Measurements from ENCODE around the gene KCNJ15.
"Not testable (repeated sequence)": the region's sequence is repeated elsewhere in the genome, so short reads cannot be mapped to it uniquely, and the experiment has no call there.

The KCNJ15 gene

DNA sequence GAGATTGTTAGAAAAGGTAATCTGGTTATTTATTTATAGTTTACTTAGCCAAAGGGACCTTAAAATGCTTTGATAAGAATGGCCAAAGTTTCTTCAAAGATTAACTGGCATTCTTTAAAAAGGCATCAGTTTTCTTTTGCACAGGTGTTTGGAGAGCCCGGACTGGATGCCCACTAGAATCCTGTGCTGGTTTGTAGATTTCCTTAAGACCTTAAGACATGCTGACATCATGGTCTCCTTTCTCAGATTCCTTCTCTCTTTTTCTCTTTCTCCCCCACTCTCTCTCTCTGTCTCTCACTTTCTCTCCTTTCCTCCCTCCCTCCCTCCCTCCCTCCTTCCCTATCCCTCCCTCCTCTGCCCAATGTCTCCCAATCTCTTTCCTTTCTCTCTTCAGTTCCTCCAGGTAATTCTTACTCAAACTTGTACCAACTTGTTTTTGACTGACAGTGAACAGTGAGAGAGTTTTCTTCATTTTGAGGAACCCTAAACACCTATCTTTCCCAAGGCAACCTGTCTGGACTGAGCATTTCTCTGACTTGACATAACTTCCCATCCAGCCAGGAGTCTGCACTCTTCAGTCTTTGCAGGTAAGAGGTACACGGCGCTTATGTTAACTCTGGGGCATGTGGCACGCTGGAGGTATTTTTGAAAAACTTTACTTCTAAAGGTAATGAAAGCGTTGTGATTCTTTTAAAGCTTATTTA is at the start of gene KCNJ15:
TSS of gene KCNJ15 (plus strand) at position 393 of the 704 bp plus-strand sequence. CDS start 42,271 bp downstream, outside the sequence.
- no peak for DNase-seq

DNA sequence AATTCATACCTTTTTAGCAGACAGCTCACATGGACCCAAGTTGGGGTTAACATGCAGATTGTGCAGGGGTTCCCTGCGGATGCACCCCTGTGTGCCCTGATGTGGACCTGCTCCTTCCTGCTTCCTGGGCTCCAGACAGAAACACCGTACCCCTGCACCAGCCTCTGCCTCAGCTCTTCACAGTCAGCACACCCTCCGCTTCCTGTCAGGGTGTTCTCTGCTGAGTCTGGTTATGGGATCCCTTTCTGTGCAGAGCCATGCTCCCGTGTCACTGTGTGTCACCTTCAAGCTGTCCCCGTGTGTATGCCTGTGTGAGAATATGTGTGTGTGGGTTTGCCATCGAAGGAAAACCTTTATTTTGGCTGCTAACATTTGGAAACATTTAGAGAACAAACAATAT is 48.7 kb upstream of the KCNJ15 start:
- no peak for DNase-seq

DNA sequence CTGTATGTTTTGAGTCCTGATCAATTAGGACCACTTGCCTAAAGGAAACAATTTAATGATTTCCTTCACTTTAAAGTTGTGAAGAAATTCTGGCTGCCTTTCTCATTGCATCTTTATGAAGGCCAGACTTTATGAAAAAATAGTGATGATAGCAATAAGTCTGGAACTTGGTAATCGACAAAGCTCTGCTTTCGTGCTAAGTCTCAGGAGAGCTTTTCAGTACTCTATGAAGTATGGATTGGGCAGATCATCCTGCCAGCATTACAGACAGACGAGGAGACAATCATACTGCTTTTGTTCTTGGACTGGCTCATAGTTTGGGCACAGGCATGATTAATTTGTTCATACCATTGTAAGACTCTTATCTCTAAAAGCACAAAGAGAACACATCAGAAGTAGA is 45.5 kb upstream of the KCNJ15 start:
- no peak for DNase-seq

DNA sequence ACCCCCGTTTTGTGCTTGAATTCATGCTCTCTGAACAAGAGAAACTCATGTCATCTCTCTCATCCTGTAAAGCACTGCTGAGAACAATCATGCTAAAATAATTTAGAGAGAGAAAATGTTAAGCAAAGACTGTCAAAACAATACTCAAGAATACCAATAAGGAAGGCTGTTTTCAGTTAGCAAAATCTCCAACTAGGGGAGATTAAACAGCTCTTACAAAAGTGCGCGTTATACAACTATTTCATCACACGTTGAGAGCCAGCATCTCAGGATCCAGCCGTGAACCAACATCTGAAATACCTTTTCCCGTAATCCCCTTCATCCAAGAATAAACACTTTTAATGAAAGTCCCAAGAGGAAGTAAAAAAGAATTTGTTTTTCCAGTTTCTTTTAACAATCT is 44.1 kb upstream of the KCNJ15 start:
- no peak for DNase-seq

DNA sequence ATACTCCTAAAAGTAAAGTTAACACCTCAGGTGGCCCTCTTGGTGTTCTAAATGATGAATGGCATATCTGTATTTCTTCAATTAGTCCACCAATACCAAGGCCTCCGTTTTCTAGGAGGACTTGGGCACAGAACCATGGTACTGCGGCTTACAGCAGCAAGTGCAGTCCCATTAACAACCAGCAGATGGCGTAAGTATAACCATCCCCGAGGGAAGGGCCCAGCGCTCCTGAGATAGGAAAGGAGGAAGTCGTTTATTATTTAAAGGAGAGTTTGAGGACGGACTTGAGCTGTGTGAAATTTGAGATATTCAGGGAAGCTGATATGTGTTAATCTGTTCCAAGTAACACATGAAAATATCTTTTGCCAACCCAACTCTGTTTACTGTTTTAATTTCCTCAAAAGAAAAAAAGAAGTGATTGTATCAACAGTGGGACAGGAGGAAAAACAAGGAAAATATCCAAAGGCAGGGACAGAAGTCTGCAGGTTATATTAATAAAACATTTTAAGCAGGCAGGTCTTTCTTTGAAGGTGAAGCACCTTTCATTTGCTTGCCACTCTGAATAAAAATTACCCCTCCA is 37.7 kb upstream of the KCNJ15 start:
- DNase-seq: no peak

DNA sequence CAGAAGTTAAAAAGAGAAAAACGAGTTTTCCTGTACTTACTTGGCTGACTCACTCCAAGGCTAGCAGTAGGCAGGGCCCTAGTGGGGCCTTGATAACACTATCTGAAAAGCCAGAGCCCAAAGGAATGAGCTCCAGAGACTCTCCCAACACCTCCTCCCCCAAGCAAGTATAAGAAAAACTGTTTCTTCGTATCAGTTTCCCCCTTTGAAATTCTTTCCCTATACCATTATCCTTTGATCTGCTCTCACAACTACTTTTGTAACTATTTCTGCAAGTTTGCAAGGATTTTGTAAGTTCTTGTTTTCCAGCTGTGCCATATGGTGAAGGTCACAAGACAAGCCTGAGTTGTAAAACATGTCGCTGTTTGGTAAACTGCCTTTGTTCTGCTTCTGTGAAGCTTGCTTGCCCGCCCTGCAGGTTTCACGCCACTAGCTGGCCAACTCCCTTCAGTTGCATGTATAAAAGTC is 36.5 kb upstream of the KCNJ15 start:
- no peak for DNase-seq

DNA sequence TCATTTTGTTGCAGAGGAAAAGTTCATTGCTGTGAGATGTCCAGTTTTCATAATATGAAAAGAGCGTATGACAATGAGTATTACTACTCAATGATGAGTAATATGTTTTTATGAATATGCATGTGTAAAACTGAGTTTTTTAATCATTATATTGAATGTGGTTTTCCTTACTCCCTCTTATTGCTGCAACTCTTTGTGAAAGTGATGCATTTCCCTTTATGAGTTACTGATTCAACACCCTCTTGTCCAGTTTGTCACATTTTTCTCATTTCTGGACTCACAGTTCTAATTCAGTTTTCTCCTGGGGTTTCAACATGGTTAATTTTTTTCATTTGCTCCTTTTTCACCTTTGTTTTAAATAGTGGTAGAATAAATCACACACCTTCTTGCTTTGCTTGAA is 35.2 kb upstream of the KCNJ15 start:
- DNase-seq: no peak

DNA sequence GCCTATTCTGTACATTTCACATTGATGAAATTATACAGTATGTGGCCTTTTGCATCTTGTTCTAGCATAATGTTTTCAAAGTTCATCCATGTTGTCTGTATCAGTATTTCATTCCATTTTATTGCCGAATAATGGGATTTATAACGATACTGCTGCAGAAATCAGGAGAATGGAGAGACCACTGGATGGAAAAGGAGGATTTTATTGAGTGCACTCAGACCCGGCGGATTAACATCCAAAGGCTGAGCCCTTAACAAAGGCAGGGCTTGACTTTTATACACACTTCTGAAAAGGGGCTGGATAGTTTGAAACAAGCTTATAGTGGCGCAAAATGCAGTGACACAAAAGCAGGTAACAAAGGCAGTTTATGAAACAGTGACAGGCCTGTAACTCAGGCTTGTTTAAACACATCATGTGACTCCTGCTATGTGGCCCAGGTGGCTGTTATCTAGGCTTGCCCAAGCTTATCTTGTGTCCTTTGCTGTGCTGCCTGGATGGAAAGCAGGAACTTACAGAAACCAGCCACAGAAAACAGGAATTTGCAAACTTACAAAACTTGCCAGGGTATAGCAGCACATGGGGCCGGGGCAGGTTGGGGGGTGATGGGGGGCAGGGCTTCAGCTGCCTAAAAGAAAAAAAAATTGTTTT is 32.8 kb upstream of the KCNJ15 start:
- no peak for DNase-seq

DNA sequence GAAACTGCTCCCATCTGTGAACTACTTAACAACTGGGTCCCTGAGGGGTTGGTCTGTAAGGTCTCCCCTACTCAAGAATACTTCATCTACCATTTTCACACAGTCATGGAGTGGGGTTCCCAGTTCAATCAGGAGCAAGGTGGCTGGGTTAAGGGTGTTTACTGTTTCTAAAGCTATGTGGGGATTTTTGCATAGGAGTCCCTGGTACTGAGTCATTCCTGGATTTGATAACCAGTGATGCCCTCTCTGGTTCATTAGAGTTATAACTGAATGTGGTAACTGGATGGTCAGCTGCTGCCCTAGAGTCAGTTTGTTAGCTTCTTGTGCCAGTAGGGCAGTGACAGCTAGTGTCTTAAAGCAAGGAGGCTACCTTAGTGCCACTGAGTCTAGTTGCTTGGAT is 29.4 kb upstream of the KCNJ15 start:
- DNase-seq: no peak

DNA sequence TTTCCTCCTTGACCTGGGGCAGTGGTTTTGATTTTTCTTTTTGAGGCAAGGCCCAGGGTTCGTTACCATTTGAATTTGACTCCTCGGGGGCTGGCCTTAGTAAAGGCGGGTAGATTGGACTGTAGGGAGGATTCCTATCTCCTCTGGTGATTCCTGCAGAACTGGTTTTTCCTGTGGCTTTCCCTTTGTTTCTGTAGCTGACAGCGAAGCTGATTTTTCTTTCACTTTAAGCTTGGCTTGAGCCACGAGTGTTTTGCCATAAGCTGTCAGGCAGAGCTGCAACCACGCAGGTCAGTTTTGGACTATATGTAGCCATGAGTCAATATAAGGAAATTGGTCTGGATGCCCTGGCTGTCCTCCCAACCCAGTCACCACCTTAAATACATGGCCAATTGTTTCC is 28.7 kb upstream of the KCNJ15 start:
- no peak for DNase-seq

DNA sequence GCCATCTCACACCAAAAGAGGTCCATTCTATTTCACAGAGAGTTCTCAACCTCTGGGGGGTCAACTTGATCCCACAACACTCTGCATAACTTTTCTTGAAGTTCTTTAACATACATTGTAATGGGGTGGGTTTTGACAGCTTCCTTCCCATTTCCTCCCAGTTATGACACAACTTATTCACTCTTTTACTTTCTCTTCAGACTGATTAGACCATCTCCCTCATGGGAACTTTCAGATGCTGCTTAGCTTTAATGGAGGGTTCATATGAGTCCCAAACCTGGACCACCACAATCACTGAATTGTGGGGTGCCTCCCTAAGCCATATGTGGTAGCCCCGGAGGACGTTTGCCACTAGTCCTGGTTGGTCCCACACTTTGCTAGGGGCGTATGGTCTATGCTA is 28.3 kb upstream of the KCNJ15 start:
- DNase-seq: no peak

DNA sequence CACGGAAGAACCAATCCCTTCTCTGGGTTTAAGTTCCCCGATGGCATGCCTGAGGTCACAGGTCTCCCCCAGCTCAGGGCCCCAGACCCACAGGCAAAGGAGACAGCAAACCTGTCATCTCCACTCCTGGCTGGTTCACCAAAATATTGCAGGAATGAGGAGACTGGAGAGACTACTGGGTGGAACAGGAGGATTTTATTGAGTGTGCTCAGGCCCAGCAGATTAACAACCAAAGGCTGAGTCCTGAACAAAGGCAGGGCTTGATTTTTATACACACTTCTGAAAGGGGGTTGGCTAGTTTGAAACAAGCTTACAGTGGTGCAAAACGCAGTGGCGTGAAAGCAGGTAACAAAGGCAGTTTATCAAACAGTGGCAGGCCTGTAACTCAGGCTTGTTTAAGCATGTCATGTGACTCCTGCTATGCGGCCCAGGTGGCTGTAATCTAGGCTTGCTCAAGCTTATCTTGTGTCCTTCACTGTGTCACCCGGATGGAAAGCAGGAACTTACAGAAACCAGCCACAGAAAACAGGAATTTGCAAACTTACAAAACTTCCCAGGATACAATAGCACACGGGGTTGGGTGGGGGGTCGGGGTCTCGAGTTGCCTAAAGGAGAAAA is 27.4 kb upstream of the KCNJ15 start:
- DNase-seq: no peak

DNA sequence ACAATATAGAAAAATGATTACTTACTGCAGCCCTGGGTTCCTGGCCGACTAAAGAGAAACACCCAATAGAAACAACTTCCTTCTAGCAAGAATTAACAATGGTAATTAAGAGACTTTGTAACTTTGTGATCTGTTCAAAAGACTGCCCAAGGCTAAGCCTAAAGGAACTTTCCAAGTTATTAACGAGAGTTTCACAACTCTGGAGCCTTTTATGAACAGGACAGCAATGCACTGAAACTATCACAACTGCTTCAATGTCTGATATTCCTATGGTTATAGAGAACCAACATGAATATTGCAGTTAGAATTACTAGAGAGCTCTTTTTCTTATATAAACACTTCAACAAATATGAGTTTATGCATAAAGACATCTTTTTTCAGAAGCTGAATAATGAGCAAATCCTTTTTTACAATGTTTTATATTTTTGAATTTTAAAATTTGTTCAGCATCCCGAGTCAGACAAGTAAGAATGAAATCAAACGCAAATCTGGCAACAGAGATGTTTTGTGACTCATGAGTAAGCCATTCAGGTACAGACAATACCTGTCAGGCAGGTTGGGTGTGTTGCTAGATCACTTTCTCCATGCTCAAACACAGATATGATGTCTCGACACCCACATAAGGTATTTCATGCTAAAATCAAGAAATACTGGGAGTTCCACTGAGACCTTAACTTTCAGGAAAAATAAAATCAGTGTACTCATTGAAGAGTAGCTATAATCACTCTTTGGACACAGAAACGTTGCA is 22.2 kb upstream of the KCNJ15 start:
- no peak for DNase-seq

DNA sequence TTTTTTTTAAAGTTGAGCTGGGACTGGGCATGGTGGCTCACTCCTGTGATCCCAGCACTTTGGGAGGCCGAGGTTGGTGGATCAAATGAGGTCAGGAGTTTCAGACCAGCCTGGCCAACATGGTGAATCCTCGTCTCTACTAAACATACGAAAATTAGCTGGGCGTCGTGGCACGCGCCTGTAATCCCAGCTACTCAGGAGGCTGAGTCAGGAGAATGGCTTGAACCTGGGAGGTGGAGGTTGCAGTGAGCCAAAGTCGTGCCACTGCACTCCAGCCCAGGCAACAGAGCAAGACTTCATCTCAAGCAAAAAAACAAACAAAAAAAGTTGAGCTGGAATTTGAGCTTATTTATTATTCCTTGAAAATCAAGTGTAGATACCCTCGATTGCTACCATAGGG is 21.5 kb upstream of the KCNJ15 start:
- not testable (repeated sequence) for DNase-seq

DNA sequence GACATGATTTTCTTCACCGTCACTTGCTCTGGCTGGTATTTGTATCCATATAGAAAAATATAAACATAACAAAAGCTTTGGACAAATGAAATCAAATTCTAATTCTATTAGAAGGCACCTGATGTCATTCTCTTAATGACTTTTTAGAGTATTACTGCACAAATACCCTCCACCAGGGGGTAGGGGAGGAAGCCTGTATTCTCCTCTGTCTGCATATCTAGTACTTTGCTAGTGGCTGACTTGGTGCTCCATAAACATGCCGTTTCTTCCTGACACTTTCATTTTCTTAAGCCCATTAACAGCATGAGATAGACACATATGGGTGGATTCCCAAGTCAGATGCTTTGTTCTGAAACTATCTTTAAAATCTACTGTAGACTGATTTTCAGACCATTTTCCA is 20.6 kb upstream of the KCNJ15 start:
- DNase-seq: no peak

DNA sequence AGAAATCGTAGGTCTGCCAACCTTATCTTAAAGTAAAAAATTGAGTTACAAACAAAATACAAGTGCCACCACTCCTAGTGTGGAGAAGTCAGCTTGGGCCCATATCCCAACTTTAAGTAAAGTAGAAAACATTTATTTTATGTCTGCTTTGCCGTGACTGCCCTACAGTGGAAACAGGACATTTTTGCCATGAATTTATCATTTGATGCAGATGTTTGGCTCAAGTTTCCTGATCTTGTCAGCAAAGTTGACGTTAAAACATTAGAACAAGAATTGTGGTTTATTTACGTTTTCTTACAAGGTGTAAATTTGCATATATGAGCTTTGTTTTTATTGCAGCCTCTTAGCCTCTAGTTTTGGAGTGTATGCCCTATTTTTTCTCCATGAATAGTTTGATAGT is 17.1 kb upstream of the KCNJ15 start:
- no peak for DNase-seq

DNA sequence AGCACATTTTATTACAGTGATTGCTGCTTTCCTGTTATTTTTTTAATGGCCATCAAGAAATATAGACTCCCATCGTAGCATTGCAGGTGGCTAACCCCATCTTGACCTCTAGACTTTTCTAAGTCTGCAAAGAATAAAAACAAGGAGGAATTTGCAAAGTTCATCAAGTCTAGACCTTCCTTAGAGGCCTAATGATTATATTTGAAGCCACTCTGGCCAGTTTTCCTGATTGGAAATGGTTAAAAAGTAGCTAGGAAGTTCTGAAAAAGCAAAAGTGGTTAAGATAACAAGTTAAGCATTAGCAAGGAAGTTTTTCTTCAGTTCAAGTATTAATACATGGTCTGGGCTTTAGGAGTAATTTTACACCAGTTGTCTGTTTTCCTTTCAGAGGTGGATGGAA is 16.7 kb upstream of the KCNJ15 start:
- no peak for DNase-seq

DNA sequence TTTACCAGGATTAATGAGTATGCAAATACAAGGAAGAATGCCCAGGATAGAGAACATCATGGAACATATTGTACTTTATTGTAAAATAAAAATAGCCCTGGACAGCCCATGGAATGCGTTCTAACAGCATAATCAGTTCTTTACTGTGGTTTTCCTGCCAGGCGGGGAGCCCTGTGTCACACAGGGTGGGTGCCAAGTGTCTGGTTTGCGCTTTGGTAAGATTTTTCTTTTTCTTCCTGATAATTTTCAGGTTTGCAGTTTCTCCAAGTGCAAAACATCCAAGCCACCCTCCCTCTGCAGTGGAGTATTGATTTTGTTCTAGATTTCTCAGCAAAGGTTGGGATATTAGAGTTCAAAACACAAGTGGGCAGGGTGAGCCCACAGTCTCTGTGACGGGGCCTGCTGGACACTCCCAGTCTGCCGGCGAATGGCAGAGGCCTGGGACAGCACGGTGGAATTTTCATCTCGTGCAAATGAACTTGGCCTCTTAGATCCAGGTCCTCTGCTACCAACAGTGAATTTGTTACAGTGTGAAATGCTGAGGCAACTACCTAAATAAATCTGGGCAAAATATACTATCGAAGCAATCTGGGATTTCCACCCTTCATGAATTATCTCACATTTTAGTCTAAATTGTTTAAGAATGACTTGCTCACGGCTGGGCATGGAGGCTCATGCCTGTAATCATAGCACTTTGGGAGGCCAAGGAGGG is 15.6 kb upstream of the KCNJ15 start:
- no peak for DNase-seq

DNA sequence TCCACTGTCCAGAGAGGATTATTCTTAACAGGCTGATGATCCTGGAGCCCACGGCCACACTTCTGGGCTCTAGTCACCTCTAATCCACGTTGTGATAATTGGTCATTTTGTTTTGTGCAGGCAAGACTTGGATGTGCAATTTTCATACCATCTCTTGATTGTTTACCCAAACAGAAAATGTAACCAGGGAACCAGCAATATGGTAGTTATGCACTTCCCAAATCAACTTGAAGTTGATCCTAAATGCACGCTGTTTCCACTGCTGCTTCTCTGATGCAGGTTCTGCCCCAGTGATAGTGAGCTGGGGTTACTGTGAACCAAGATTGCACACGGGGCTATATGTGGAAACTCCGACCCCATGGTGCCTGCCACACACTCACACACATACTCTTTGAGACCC is 14.7 kb upstream of the KCNJ15 start:
- DNase-seq: no peak

DNA sequence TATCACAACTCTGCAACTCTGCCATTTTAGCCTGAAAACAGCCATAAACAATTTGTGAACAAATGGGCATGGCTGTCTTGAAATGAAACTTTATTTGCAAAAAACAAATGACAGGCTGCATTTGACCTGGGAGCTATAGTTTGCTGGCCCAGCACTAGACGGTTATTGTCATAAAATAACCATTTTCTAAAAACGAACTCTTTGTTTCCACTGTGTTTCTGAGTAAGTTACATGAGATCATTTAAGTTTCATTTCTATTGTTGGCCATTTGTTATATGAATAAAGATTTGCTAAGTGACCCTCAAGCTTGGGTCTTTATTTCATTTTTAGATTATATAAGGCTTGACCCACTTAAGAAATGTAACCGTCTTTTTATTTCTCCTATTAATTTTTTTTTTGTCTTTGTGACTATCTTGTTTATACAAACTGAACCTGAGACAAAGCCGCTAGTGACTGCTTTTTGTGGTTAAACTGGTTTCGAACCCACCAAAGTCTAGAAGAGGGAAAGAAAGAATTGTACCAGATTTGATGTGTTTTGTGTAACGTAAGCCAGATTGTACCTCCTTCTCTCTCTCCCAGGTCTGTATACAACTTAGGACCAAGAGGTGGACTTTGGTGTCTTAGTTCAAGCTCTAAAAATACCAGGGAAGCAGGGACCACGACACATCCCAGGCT is 12.9 kb upstream of the KCNJ15 start:
- DNase-seq: no peak

DNA sequence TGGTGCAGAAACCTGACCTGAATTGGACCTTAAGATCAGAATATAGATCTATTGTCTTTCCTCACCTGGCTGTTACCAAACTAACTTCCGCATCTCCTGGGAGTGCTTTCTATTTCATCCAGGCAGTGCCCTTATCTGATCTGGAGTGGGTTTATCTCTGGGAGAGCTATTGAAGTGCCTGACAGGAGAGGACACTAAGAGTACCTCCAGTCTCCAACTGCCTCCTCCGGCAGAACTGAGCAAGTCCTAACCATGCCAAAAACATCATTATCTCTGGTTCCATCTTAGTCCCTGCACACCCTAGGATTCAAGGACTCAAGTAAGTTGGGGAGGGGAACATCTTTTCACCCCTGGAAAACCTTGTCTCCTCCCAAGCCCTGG is 12.4 kb upstream of the KCNJ15 start:
- no peak for DNase-seq
